GM18520 (cell line): ENCODE data around the gene MAP3K2.
A peak's percentile ranks its signal among the peaks of the same experiment; 100 is the strongest.

Source experiments
- ATAC-seq: cut with Tn5 transposase; IDR thresholded peaks from one replicate; pipeline ENCODE4 v1.9.1; 2021; ENCODE audit not compliant: unreplicated experiment

Gene MAP3K2

DNA sequence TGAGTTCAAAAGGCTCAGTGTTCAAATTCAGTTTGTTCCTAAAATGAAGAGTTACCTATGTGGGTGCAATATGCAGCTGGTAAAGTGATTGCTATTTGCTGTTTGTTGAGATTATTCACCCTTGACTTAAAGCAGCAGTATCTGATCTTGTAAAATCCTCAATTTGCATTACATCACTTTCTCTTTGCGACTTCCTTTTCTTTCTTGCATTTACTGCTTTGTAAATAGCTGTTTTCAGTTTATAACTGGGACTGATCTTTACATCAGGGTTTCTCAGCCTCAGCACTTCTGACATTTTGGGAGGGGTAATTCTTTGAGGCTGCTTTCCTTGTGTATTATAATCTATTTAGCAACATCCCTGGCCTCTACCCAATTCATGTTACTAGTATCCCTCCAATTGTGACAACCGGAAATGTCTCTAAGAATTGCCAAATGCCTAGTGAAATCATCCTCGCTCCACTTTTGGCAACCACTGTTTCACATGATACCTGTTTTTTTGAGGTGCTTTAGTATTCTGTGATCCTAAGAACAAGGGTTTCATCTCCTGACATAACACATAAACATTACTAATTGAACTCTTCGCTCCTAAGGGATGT is 81.7 kb downstream of the MAP3K2 start:
- no peak for ATAC-seq

- no peak for ATAC-seq
These were observed 85.6 kb downstream of the MAP3K2 start for GRCh38 chr2:127302168-127302567.

DNA sequence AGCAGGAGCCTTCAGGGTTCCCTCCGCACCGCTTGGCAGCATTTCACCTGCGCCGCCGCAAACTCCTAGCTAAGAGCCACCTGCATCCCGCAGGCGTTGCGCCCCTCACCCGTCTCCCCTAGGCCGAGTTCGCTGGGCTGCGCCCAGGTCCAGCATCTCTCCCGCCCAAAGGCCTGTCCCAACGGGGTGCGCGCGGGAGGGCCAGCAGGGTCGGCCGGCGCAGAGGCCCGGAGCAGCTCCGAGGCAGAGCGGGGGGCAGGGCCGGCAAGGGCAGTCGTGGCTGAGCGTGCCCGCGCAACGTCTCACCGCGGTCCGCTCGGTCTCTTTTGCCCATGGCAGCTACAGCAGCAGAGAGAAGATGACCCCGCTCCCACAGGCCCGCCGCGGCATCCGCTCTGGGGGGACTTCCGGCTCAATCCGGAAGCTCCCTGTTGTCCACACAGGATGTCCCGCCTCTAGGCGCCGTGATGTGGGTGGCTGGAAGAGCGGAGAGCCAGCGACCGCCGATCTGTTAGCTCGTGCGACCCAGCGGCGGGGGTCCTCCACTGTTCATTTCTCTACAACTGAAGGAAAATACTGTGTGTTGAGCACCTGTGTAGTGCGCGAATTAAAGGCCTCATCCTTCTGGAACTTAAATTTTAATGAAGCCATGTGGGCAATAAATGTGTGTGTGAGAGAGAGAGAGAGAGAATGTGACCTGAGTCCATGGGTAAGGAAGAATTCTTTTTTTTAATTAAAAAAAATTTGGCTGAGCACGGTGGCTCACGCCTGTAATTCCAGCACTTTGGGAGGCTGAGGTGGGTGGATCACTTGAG is 93.8 kb downstream of the MAP3K2 start, which contains the start of gene ERCC3:
ERCC3 (minus strand) TSS at position 397 of the 815 bp plus-strand sequence; CDS start at position 334, 63 bp downstream.
- peak; percentile 99 for ATAC-seq

- ATAC-seq: no peak
These were observed 94.4 kb downstream of the MAP3K2 start for GRCh38 chr2:127293386-127293747.

- no peak for ATAC-seq
These were observed 99.5 kb downstream of the MAP3K2 start for GRCh38 chr2:127288274-127288673.

GRCh38 chr2:127283275-127283674 is 104.5 kb downstream of the MAP3K2 start:
- ATAC-seq: no peak

DNA sequence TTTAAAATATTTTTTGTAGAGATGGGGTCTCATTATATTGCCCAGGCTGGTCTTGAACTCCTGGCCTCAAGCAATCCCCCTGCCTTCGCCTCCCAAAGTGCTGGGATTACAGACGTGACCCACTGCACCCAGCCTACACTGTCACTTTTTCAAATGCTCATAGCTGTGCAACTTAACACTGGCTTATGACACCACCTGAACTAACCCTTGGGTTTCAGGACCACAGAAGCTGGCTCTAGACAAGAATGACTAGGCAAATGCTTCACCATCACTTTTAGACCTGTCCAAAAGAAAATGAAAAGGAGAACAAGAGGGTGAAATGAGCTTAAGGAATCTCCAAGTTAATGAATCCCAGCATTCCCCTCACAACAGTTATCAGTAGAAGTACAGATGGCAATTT is 107.1 kb downstream of the MAP3K2 start:
- no peak for ATAC-seq

- ATAC-seq: no peak
These were observed 108.0 kb downstream of the MAP3K2 start for GRCh38 chr2:127279781-127280180.

GRCh38 chr2:127278959-127279358 is 108.8 kb downstream of the MAP3K2 start:
- ATAC-seq: no peak

DNA sequence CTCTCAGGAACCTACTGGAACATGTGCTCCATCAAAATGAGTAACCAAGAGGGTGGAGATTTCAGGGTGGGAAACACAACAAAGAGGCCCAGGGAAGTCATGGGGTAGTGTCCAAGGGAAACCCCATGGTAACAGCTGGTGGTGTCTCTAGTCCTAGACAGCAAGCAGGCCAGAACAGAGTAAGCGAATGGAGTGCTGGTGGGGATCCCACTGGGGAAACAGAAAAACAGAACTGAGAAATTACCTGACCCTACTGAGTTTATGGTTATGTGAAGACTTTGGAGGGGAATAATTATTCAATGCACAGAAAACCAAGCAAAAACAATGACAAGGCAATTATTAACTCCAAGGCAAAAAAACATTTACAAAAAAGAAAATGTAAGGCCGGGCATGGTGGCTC is 110.7 kb downstream of the MAP3K2 start:
- ATAC-seq: peak; percentile 65

DNA sequence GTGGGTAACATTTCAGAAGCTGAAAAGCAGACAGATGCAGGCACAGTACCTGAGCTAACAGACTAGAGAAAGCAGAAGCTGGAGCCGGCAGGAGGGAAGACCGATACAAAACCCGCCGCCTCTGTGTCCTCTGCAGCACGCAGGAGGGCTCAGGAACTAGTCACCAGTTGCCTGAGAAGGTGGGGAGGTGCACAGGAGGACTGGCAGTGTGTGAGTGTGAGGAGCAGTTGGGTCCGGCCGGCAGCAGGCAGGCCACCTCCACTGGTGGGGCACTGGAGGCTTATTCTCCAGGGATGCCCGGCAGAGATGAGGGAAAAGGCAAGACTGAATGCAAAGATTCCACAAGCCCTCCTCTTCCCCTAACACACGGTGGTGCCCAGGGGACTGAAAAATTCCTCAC is 112.0 kb downstream of the MAP3K2 start:
- no peak for ATAC-seq

- ATAC-seq: no peak
These were observed 112.4 kb downstream of the MAP3K2 start for GRCh38 chr2:127275356-127275755.

DNA sequence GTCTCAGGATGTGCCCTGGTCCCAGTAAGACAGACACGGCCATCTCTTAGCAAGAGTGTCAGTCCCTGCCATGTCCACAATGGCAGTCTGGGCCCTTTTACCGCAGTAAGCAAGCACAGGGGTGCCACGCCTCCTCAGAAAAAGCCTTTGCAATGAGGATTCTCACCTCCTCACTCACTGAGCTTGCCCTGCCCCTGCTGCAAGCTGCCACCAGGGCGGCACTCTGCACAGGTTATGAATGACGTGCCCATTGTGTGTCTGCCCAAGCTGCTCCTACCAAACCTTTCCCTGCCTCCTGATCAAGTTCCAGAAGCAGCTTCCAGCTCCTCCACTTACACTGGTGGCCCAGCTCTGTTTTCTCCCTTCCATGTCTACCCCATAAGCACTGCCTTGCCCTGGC is 117.1 kb downstream of the MAP3K2 start:
- ATAC-seq: no peak

GRCh38 chr2:127261804-127262406 is 125.9 kb downstream of the MAP3K2 start:
- no peak for ATAC-seq

DNA sequence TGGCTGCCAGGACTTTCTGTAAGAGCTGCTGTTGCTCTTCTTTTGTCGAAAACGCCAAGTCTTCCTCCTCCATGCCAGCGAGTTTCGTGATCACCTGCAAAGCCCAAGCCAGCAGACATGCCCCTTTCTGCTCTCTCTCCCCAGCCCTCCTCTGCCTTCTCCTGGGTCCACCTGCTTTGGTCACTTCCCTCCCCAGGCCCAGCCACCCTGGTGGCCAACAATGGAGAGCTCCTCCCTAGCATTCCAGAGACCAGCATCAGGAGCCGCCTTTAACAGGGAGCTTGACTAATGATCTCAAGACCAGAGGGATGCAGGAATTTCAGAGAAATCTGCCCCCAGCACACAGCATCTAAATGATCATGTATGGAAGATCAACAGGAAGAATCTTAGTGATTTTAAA is 128.4 kb downstream of the MAP3K2 start:
- ATAC-seq: no peak

GRCh38 chr2:127256866-127257265 is 130.9 kb downstream of the MAP3K2 start:
- ATAC-seq: no peak

DNA sequence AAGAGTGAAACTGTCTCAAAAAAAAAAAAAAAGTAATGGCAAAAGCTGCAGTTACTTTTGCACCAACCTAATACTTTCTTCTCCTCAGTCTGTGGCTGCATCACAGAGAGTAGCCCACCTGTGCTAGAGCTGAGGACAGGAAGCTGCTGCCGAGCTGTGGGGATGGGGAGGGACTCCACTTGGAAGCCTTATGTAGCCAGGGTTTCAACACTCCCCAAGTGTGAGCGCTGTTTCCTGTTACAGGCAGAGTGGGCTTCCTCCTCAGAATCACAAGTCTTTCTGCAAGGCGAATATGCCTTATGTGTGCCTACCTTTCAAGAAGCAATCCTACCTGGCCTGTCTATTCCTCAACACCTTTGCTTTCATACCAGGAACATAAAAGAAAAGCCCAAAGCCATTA is 131.4 kb downstream of the MAP3K2 start:
- no peak for ATAC-seq

DNA sequence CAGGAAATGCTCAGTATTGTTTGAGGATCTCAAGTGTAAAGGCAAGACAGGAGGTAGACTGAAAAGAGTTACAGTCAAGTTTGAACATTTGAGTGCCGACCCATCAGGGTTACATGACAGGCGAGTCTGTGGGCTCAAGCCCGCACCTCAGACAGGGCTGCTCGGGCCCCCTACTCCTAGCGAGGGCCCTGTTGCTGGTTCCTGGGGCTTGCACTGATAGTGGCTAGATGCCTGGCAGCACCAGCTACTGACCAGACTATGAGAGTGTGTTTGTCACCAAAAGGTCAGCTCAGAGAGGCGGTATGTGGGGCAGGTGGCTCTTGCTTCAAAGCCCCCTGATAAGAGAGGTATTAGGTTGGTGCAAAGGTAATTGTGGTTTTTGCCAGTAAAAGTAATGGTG is 132.1 kb downstream of the MAP3K2 start:
- no peak for ATAC-seq

GRCh38 chr2:127255146-127255545 is 132.6 kb downstream of the MAP3K2 start:
- no peak for ATAC-seq

GRCh38 chr2:127254386-127254981 is 133.3 kb downstream of the MAP3K2 start:
- ATAC-seq: no peak
